GM12878 (cell line): Measurements from ENCODE around the gene PPP1R37. TPM values are rescaled to one million over a fixed set of nuclear protein-coding genes. Genes with fewer than 3 reads are reported as not detected.

Source experiments
- ATAC-seq: fragments of 200-7000 bp; cut with Tn5 transposase; 3 replicates; pipeline ENCODE4 v1.9.1; 2020; ENCODE audit warnings: mild to moderate bottlenecking, moderate library complexity
- BruUV-seq: library from RNA; stranded (reverse); fragments of 400-500 nt; replicated peaks from 2 replicates; lab custom pipeline; 2021; lab: Mats Ljungman, UMichigan
- CTCF ChIA-PET: fragments of 300-600 bp; sonication (Branson Sonifier 250); formaldehyde crosslinking; extraction: SDS; loops from one replicate; lab custom pipeline; 2021; ENCODE audit warnings: inconsistent platforms; lab: Yijun Ruan, JAX
- POLR2A ChIA-PET: fragments of 350-600 bp; formaldehyde crosslinking; extraction: SDS; loops from one replicate; lab custom pipeline; 2021; ENCODE audit warnings: inconsistent platforms; lab: Charles Lee
- RAD21 ChIA-PET: fragments of 300-600 bp; sonication (Branson Sonifier 250); formaldehyde crosslinking; loops from one replicate; lab custom pipeline; 2023; ENCODE audit warnings: antibody characterized with exemption; ENCODE audit not compliant: unreplicated experiment; lab: Charles Lee
- SMC1A ChIA-PET: fragments of 300-600 bp; sonication (Branson Sonifier 250); formaldehyde crosslinking; loops from one replicate; lab custom pipeline; 2023; ENCODE audit not compliant: unreplicated experiment, uncharacterized antibody; lab: Charles Lee
- DNase-seq: peaks from one replicate; pipeline ENCODE4 v3.0.0-alpha.2; 2011; ENCODE audit warnings: low read depth, low spot score
- FAIRE-seq: peaks from 3 replicates; lab custom pipeline; 2011; peaks lifted over from hg19 to GRCh38; lab: Jason Lieb, UNC
- H2AFZ ChIP-seq: 2 replicates; pipeline ENCODE4 v1.6.0; 2011; ENCODE audit warnings: low read depth, low read length, control low read depth; ENCODE audit not compliant: control insufficient read depth
- H3K27ac ChIP-seq: 2 replicates; pipeline ENCODE4 v1.5.1; 2011; ENCODE audit warnings: control low read depth; ENCODE audit not compliant: control insufficient read depth, insufficient read depth
- H3K27me3 ChIP-seq, 2 experiments: replicated peaks in 1 of 2; 2 replicates each; pipeline versions ENCODE4 v1.6.0 to v1.6.1; 2011; ENCODE audit warnings: low read length in 1 of 2; ENCODE audit not compliant: control insufficient read depth in 2 of 2, insufficient read depth in 2 of 2
- H3K36me3 ChIP-seq, 2 experiments: 2 replicates each; pipeline ENCODE4 v1.5.1; 2011; ENCODE audit warnings: low read length in 1 of 2; ENCODE audit not compliant: control insufficient read depth in 2 of 2, insufficient read depth in 2 of 2
- H3K4me1 ChIP-seq: 2 replicates; pipeline ENCODE4 v1.6.1; 2011; ENCODE audit warnings: mild to moderate bottlenecking, low read length, moderate library complexity, mixed read lengths; ENCODE audit not compliant: control insufficient read depth, insufficient read depth
- H3K4me2 ChIP-seq: 2 replicates; pipeline ENCODE4 v1.6.0; 2011; ENCODE audit warnings: control low read depth; ENCODE audit not compliant: control insufficient read depth, insufficient read depth
- H3K4me3 ChIP-seq: fragments of 200-600 bp; sonication (generic); 2 replicates; pipeline ENCODE4 v1.5.1; 2016
- H3K79me2 ChIP-seq: 2 replicates; pipeline ENCODE4 v1.6.0; 2011; ENCODE audit warnings: low read length; ENCODE audit not compliant: control insufficient read depth, insufficient read depth
- H3K9ac ChIP-seq: 2 replicates; pipeline ENCODE4 v1.8.0; 2011; ENCODE audit warnings: low read length, control low read depth, mixed read lengths; ENCODE audit not compliant: control insufficient read depth, insufficient read depth
- H3K9me3 ChIP-seq: replicated peaks from 3 replicates; pipeline ENCODE4 v1.5.1; 2011; ENCODE audit warnings: mild to moderate bottlenecking, low read length; ENCODE audit not compliant: control insufficient read depth, insufficient read depth
- H4K20me1 ChIP-seq: 2 replicates; pipeline ENCODE4 v1.6.0; 2011; ENCODE audit not compliant: control insufficient read depth, insufficient read depth
- BRCA1 ChIP-seq: IDR thresholded peaks from 2 replicates; pipeline ENCODE4 v1.6.1; 2011; ENCODE audit warnings: low read depth, low read length, improper control_type of control experiment
- E2F8 ChIP-seq: fragments of 450-650 bp; IDR thresholded peaks from 2 replicates; pipeline ENCODE4 v1.6.1; 2018; ENCODE audit warnings: mild to moderate bottlenecking, low read depth, moderate library complexity; ENCODE audit not compliant: partially characterized antibody
- EZH2 ChIP-seq: IDR thresholded peaks from 2 replicates; pipeline ENCODE4 v1.6.1; 2012; ENCODE audit warnings: low read depth, mild to moderate bottlenecking, control low read depth, inconsistent platforms, low read length, borderline replicate concordance; ENCODE audit not compliant: control insufficient read depth
- FOS ChIP-seq: IDR thresholded peaks from 3 replicates; pipeline ENCODE4 v1.6.1; 2011; ENCODE audit warnings: borderline replicate concordance; ENCODE audit not compliant: insufficient read length; ENCODE audit errors: extremely low read depth
- MYB ChIP-seq: fragments of 150-350 bp; IDR thresholded peaks from 2 replicates; pipeline ENCODE4 v1.6.1; 2014; ENCODE audit warnings: mild to moderate bottlenecking, low read depth, low read length, borderline replicate concordance
- NFYA ChIP-seq: IDR thresholded peaks from 2 replicates; pipeline ENCODE4 v1.6.1; 2011; ENCODE audit warnings: low read depth, mild to moderate bottlenecking, low read length, improper control_type of control experiment, borderline replicate concordance
- NR2C2 ChIP-seq: IDR thresholded peaks from 2 replicates; pipeline ENCODE4 v1.6.1; 2011; ENCODE audit warnings: borderline replicate concordance, low read depth; ENCODE audit not compliant: control insufficient read depth, insufficient read length
- RELA ChIP-seq: fragments of 450-650 bp; IDR thresholded peaks from 2 replicates; pipeline ENCODE4 v1.8.0; 2014; ENCODE audit warnings: borderline replicate concordance; ENCODE audit not compliant: partially characterized antibody
- SP1 ChIP-seq: IDR thresholded peaks from one replicate; pipeline ENCODE4 v1.6.1; 2011; ENCODE audit warnings: low read depth, low read length
- STAT1 ChIP-seq: fragments of 450-650 bp; conservative IDR thresholded peaks from 2 replicates; pipeline ENCODE4 v1.6.1; 2014; ENCODE audit warnings: antibody characterized with exemption, mild to moderate bottlenecking
- SUPT20H ChIP-seq: IDR thresholded peaks from 2 replicates; pipeline ENCODE4 v1.6.1; 2011; ENCODE audit warnings: low read depth, mild to moderate bottlenecking, low read length, moderate library complexity, borderline replicate concordance; ENCODE audit not compliant: control insufficient read depth
- TBL1XR1 ChIP-seq: IDR thresholded peaks from 2 replicates; pipeline ENCODE4 v1.6.1; 2012; ENCODE audit warnings: low read depth, low read length, improper control_type of control experiment
- WGBS: methylation state at CpG from one replicate; pipeline ENCODE4 v1.1.6; 2016; ENCODE audit warnings: low lambda C conversion rate; ENCODE audit not compliant: insufficient replicate concordance, insufficient coverage; ENCODE audit errors: missing lambda C conversion rate; 5-methylcytosine and 5-hydroxymethylcytosine counted together
- in situ Hi-C: fragments of 300-500 bp; cut with MboI; formaldehyde crosslinking; loops from 9 replicates; pipeline ENCODE4 v1.14.3; 2018; ENCODE audit warnings: mixed read lengths
- intact Hi-C: fragments of 100-400 bp; cut with micrococcal nuclease; formaldehyde crosslinking; loops from one replicate; pipeline ENCODE4 v1.14.2; 2022; ENCODE audit not compliant: unreplicated experiment
- polyA plus RNA-seq, 11 experiments: library from polyadenylated mRNA; depleted of rRNA in 4 of 11; unstranded in 6 of 11; stranded (reverse) in 5 of 11; fragments of >200 nt; fragmentation: Nextera tagmentation in 4 of 11; fragmentation: Illumina TruSeq in 1 of 11; extraction: Ambion mirVana in 4 of 11; extraction: Trizol in 1 of 11; gene quantifications; 1 replicate in 1 of 11; 2 replicates in 10 of 11; pipeline versions ENCODE4 v1.2.1 to v1.2.3, GENCODE V29; 2011 to 2016; ENCODE audit warnings: inconsistent platforms in 2 of 11, missing spikeins in 2 of 11, low read depth in 1 of 11
- total RNA-seq, 4 experiments: library from RNA; depleted of rRNA in 3 of 4; stranded (reverse); fragments of >200 nt in 3 of 4; fragmentation: Illumina TruSeq in 1 of 4; extraction: Trizol in 1 of 4; gene quantifications; 2 replicates each; pipeline versions ENCODE4 v1.2.1 to v1.2.3, GENCODE V29; 2013 to 2021

PPP1R37 gene
- total and polyA plus RNA-seq, 10 of the 15 experiments (the other 5 are each of a cell fraction or from before 2014, with no cell fraction given): 0.09 to 21.3 (median 5.1) TPM; not detected in 1

GRCh38 chr19:45059258-45059965 lies 33.6 kb upstream of the PPP1R37 start (continued):
- TF ChIP-seq NR2C2 (no peak), EZH2 (no peak)

DNA sequence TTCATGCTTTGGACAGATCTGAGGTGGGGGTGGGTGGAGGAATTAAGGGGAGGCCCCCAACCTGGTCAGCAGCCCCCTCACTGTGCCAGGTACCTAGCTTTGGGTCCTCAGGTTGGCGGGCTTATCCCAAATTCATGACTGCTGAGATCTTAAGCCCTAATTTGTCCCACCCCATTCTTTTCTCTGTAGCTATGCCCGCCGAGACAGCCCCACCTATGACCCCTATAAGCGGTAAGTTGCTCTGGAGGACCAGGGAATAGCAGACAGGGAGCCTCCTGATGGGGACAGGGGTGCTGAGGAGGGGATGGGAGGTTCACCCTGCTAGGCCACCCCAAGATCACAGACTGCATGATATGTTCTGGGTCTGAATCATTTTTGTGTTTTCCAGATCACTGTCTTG lies 31.0 kb upstream of the PPP1R37 start:
- no peak overlapping the region for H3K9ac ChIP-seq
- RAD21 ChIA-PET: no interaction called here
- POLR2A ChIA-PET: interaction anchor here (1.0 kb wide), 1 partner anchor 14 kb away, joined by 3 read pairs; no protein-coding TSS in a partner anchor
- no peak overlapping the region for H2AFZ ChIP-seq
- no peaks in the 10 kb centered on the region for H3K27me3 ChIP-seq
- TF ChIP-seq RELA (no peak), E2F8 (no peak), TBL1XR1 (no peak), MYB (no peak), BRCA1 (no peak), SP1 (no peak), FOS (no peak), SUPT20H (no peak), NFYA (no peak), STAT1 (no peak)
- in situ Hi-C loops: no loop called here
- no peaks in the 10 kb centered on the region for H3K9me3 ChIP-seq
- H4K20me1 ChIP-seq: no peaks in the 10 kb centered on the region
- ATAC-seq (no peak), DNase-seq (no peak), FAIRE-seq (no peak)
- no TSS peak for BruUV-seq
- no peaks in the 10 kb centered on the region for H3K79me2 ChIP-seq
- H3K4me1 ChIP-seq: no peaks in the 10 kb centered on the region
- no peak overlapping the region for H3K4me2 ChIP-seq
- SMC1A ChIA-PET: interaction anchor here (0.7 to 1.3 kb wide), 2 partner anchors 33 to 277 kb away, joined by 3 to 4 read pairs; no protein-coding TSS in a partner anchor
- H3K4me3 ChIP-seq: no peak overlapping the region
- H3K27ac ChIP-seq: no peak overlapping the region
- intact Hi-C loops: no loop called here
- WGBS: 98% methylated on average over 4 of the region's 4 CpGs
- H3K36me3 ChIP-seq: peaks cover 16 to 57% of the 10 kb centered on the region in 2 experiments
- CTCF ChIA-PET: interaction anchor here (0.7 to 1.4 kb wide), 4 partner anchors 10 to 329 kb away, joined by 3 to 7 read pairs (median 4); partner anchors contain the start of gene CLASRP
